Activated T-cell treated with anti-CD3 and anti-CD28 coated beads, Interleukin-2, amount 50 U/mL, for 1 hour (primary cell): ENCODE results near the gene ADARB2.

Experiments
- DNase-seq: peaks from one replicate; pipeline ENCODE4 v3.0.0-alpha.2; 2020

The ADARB2 gene

DNA sequence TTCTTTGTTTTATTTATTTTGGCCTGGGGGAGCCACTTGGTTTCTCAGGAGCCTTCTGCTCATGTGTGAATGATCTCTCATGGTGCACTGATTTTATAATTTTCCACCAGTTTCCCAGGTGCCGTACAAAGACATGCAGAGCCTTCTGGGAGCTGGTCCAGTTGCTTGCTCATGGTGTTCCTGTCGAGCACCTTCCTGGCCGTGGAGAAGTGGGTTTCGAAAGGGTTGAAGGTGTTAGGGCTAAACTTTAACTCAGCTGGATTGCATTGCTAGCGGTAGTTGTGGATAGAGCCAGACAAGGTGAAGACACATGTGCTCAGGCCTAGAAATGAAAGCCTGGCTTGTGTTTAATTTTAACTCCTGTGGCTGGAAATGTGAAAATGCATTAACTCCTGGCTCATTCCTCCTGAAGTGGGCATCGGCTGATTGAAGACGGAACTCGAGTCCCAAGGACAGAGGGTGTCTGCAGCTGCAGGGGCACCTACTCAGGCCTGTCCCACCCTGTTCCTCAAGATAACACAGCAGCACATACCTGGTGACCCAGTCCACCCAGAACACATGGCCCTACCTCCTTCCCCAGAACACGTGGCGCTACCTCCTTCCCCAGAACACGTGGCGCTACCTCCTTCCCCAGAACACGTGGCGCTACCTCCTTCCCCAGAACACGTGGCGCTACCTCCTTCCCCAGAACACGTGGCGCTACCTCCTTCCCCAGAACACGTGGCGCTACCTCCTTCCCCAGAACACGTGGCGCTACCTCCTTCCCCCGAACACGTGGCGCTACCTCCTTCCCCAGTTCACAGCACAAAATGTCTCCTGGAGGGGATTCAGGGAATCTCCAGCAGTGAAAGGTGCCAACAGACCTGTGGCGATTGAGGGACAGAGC is 547.9 kb downstream of the ADARB2 start:
- no peak for DNase-seq

DNA sequence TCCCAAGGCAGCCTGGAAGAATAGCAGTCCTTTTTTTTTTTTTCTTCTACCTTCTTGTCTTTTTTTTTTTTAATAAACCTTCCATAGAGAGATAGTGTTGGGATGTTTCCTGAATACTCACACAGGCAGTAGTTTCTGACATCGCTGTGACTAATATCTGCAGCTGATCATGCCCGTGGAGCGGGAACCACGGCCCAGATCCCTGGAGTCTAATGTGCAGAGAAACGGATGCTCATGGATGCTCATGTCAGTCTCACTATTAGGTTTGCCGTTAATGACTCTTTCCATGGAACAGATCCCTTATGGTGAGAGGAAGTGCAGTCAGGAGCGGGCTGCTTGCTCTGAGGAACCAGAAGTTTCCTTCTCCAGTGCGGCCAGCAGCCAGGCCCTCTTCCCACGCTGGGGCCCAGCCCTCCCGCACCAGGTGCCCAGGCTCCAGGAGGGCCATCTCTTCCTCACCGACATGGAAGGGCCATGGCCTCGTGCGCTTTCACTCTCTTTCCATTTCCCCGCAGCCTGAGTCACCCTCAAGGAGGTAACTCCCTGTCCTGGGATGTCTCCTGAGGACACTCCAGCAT is 548.7 kb downstream of the ADARB2 start:
- no peak for DNase-seq

DNA sequence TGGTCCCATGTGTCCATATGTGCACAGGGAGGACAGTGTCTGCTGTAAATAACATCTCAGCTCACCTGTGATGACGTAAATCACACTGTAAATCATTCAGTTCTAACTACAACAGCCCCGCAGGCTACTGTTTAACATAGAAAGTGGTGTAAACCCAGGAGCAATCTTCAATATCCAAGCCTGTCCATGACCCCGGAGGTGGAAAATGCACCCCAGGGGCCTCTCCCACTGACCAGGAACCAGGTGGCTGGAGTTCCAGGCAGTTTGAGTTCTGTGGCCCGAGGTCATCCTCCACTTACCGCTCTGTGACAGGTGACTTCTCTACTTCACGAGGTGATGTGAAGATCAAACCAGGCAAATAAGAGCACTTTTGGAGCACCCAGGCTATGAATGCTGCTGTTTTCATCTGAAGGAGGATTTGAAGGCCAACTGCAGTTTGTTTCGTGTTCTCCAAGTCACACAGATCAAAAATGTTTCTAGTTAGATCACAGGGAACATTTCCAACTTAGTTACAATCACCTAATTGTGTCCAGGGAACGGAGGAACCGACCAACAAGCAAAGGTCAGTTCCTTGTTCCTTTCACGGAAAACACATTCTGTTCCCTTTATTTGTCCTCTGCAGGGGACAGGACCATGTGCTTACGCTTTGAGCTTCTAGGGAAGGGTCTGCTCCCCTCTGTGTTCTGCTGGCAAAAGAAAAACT is 549.3 kb downstream of the ADARB2 start:
- no peak for DNase-seq

GRCh38 chr10:1187151-1187854 is 550.0 kb downstream of the ADARB2 start:
- no peak for DNase-seq

DNA sequence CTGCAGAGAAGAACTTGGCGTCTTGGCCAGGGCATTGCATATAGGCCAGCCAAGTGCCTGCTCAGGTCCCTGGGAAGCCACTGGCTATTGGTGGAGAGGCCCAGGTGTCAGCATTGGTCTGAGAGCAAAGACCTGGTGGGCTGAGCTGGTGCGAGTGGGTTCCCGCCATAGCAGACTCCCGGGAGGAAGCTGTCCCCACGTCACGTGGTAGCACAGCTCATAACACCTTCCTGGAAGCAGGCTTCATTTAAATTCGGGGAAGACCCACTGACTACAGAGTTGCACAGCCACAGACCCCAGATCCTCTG is 550.7 kb downstream of the ADARB2 start:
- peak; percentile 4 for DNase-seq

DNA sequence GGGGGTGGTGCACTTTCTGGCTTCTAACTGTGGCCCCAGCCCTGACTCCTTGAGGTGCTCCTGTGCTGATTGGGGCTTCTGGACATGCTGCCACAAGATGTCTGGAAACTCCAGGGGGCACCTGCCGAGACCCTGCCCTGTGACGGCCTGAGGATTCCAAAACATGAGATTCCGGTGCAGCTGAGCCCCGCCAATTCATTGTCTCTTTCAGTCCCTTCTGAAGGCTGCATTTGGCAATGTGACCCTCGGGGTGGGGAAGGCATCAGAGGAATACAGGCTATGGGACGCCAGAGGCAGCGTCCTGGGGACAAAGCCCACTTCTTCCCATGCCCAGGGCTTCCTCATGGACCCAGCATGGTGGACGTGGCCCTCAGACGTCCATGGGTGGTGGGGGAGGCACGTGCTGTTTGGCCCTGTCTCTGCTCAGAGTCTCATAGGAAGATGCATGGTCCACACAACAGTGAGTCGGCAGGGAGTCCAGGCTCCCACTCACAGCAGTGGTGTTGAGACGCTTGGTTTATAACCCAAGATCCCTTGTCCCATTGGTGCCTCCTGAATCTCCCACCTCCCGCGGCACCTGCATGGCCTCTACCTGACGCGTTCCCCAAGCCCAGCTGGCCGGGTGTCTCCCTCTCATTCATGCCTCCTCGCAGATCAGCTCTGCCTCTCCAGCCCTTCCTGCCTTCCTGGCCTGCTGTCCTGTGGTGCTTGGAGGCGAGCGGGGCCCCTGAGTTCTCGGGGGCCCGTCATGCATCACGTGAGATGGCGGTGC is 551.2 kb downstream of the ADARB2 start:
- no peak for DNase-seq

- DNase-seq: no peak
Observed at GRCh38 chr10:1184541-1185430, 552.5 kb downstream of the ADARB2 start.

DNA sequence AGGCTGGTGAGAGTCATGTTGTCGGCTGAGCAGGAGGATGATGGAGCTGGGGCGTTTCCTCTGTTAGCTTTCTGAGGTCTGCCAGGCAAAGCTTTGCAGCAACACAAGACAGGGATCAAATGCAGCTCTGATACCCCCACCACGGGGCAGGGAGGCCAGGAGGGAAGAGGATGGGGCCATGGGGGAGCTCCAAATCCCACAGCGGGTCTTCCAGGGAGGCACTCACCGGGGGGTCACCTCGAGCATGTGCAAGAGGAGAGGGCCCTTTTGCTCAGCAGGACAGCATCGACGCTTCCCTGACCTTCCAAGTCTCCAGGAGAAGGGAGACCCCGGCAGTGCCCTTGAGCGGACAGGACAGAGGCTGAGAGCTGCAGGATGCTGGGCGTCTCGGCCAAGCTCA is 553.6 kb downstream of the ADARB2 start:
- DNase-seq: no peak

DNA sequence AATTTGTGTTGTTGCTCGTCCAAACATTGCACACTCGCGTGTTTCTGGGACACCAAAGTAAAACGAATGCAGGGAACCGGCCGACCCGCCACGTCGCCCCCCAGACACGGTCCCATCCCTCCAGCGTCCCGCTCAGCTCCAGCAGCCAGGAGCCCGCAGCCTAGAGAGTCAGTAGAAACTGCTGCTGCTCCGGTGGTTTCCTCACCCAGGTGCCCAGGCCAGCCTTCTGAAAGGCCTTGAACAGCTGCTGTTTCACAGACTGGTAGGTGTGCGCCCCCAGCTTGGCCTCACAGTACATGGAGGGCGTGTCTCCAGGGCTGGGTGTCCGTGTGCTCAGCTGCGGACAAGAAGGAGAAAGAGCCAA is 554.3 kb downstream of the ADARB2 start:
- DNase-seq: no peak

DNA sequence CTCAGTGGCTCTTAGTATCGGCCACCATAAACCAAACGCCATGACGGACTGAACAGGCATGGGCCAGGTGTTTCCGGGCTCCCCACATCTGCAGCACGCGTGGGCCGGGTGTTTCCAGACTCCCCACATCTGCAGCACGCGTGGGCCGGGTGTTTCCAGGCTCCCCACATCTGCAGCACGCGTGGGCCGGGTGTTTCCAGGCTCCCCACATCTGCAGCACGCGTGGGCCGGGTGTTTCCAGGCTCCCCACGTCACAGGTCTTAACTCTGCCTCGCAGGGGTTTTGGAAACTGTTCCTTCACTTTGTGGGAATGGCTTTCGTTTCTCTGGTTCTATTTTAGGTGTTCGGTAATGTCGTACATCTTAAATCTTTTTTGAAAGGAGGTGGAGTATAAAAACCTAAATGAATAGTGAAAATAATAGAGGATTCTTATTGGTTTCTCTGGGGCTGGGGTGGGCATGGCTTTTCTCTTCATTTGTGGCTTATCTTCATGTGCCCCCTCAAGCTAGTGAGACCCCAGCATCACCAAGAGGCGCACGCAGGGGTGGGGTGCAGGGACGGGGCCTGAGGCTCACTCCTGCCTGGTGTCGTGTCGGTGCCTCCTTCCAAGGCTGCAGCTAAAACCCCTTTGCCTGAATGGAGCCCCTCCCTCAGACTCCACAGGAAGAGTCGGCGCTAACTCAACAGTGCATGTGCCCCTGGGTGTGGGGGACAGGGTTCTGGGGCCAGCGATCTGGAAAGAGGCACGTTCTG is 554.9 kb downstream of the ADARB2 start:
- DNase-seq: no peak

DNA sequence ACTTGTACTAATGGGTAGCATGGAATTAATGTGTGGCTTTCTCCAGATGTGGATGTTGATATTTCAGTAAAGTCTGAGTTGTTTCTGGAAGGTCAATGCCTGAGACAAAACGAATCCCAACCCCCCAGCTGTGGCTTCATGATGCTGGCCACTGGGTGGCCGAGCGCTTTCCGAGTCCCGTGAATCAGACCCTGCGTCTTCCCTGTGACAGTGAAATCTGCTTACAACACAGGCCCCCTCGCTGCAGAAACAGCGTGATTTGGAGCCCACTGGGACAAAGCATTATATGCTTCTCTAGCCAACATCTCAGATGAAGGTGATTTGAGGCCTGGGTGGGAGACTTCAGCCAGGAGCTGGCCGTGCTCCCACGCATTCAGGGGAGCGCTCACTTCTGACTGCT is 556.5 kb downstream of the ADARB2 start:
- no peak for DNase-seq

DNA sequence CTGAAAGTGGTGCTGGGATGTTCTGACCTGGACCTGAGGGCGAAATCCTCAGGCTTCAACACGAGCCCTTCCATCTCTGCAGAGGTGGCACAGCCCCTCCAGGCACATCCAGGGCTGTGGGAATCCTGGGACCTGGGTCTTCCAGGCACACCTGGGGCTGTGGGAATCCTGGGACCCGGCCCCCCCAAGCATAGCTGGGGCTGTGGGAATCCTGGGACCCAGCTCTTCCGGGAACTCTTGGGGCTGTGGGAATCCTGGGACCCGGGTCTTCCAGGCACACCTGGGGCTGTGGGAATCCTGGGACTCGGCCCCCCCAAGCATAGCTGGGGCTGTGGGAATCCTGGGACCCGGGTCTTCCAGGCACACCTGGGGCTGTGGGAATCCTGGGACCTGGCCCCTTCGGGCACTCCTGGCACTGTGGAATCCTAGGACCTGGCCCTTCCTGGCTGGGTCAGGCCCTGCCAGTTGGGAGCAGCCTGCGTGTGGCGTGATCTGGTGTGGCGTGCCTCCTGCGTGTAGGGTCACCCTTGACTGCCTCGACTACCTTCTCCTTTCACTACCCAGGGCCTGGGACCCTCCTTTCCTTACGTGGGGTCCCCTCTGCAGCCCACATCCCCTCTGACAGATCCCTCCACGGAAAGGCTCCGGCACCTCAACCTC is 557.1 kb downstream of the ADARB2 start:
- DNase-seq: no peak

- no peak for DNase-seq
Observed at GRCh38 chr10:1179346-1180070, 557.8 kb downstream of the ADARB2 start.

DNA sequence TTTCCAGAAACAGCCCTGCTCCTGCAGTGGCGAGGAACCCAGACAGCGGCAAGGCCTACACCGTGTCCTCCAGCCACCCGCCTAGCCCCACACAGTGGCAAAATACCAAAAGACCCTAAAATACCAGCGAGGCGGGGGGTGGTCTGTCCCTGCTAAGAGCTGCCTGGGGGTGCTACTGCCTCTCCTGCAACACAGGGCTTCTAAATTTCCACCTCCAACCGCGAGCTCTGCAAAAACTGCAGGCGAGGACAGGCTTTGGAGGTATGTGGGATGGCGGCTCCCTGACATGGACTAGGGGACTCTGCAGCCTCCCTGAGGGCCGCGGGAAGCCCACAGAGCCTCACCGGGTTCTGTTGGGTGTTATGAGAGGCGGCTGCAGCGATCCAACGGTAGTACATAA is 558.8 kb downstream of the ADARB2 start:
- no peak for DNase-seq

GRCh38 chr10:1177936-1178335 is 559.4 kb downstream of the ADARB2 start:
- DNase-seq: no peak

- no peak for DNase-seq
Observed at GRCh38 chr10:1175956-1176565, 561.3 kb downstream of the ADARB2 start.

DNA sequence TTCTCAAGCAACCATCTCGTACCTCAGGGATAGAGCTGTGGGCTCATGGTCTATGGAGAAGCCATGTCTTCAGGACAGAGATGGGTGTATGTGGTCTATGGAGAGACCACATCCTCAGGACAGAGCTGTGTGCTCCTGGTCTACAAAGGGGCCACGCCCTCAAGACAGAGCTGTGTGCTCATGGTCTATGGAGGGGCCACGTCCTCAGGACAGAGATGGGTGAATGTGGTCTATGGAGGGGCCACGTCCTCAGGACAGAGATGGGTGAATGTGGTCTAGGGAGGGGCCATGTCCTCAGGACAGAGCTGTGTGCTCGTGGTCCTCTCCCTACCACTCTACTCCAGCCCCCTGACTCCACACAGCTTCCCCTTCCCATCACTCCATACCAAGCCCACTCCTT is 563.3 kb downstream of the ADARB2 start:
- no peak for DNase-seq

GRCh38 chr10:1173091-1173490 is 564.2 kb downstream of the ADARB2 start:
- no peak for DNase-seq

DNA sequence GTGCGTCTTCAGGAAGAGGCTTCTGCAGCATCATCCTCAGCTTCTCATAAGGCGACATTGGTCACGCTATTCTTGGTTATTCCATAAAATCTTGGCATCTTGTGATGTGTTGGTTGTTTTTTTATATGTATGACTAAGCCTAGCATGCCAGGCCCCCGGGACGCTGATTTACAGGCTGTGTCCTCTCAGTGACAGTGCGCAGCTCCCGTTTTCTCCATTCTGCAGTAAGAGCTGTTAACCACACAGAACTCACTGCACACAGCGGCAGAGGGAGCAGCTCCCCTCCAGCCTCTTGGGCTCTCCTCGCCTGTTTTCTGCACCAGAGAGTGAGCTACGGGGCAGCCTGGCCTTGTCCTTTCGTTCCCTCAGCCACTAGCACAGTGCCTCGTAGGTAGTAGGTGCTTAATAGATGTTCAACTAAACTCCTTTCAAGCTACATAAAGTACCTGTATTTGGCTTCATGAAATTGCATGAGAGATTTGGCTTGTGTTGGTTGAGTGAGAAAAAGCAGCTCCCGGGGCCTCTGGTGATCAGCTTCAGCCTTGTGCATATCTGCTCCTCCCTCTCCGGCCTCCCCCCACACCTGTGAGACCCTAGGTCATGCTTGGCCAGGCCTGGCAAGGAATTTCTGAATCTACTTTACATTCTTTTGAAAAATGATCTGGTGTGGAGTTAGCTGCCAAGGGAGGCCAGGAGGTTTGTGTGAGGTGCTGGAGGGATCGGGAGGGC is 564.9 kb downstream of the ADARB2 start:
- DNase-seq: no peak
